K562 (cell line): ENCODE data around the gene PCBD1. TPM values are rescaled to one million over a fixed set of nuclear protein-coding genes. Genes with fewer than 3 reads are reported as not detected.

ENCODE experiments used
- ARID2 ChIP-seq: fragments of 450-650 bp; IDR thresholded peaks from 2 replicates; pipeline ENCODE4 v1.6.1; 2017; ENCODE audit warnings: antibody characterized with exemption, mild to moderate bottlenecking
- BACH1 ChIP-seq: fragments of 200-800 bp; sonication (Bioruptor generic); IDR thresholded peaks from 2 replicates; pipeline ENCODE4 v1.6.1; 2016; ENCODE audit warnings: missing genetic modification characterization, missing compliant biosample characterization
- BHLHE40 ChIP-seq: IDR thresholded peaks from 2 replicates; pipeline ENCODE4 v1.6.1; 2011; ENCODE audit warnings: low read length, improper control_type of control experiment
- CHAMP1 ChIP-seq: fragments of 450-650 bp; IDR thresholded peaks from 2 replicates; pipeline ENCODE4 v1.6.1; 2016; ENCODE audit warnings: mild to moderate bottlenecking
- CTCFL ChIP-seq: IDR thresholded peaks from 2 replicates; pipeline ENCODE4 v1.6.1; 2011; ENCODE audit warnings: borderline replicate concordance, low read depth, mild to moderate bottlenecking, moderate library complexity, low read length; ENCODE audit not compliant: insufficient read depth, poor library complexity, severe bottlenecking
- EP400 ChIP-seq: fragments of 450-650 bp; IDR thresholded peaks from 2 replicates; pipeline ENCODE4 v1.6.1; 2017; ENCODE audit warnings: antibody characterized with exemption, mild to moderate bottlenecking, moderate library complexity
- HDGF ChIP-seq: fragments of 450-650 bp; IDR thresholded peaks from 2 replicates; pipeline ENCODE4 v1.6.1; 2016
- ILF3 ChIP-seq: fragments of 450-650 bp; IDR thresholded peaks from 2 replicates; pipeline ENCODE4 v1.6.1; 2018; ENCODE audit warnings: antibody characterized with exemption, mild to moderate bottlenecking, moderate library complexity, borderline replicate concordance
- KDM1A ChIP-seq, 2 experiments: fragments of 450-650 bp; IDR thresholded peaks; 2 replicates each; pipeline ENCODE4 v1.6.1; 2016; ENCODE audit warnings: mild to moderate bottlenecking in 2 of 2
- MITF ChIP-seq: IDR thresholded peaks from 2 replicates; pipeline ENCODE4 v1.6.1; 2014; ENCODE audit warnings: antibody characterized with exemption
- MTA3 ChIP-seq: fragments of 450-650 bp; formaldehyde crosslinking; IDR thresholded peaks from 2 replicates; pipeline ENCODE4 v1.6.1; 2017; ENCODE audit warnings: mild to moderate bottlenecking, borderline replicate concordance
- MTF1 ChIP-seq: fragments of 250-450 bp; sonication (Bioruptor Pico); IDR thresholded peaks from 2 replicates; pipeline ENCODE4 v1.9.0; 2021; ENCODE audit warnings: moderate library complexity, mild to moderate bottlenecking, inconsistent platforms, borderline replicate concordance
- NFIX ChIP-seq: fragments of 250-450 bp; sonication (Bioruptor Pico); IDR thresholded peaks from 2 replicates; pipeline ENCODE4 v1.4.0; 2020; ENCODE audit warnings: low read depth, mild to moderate bottlenecking, moderate library complexity
- PBX2 ChIP-seq, 2 experiments: IDR thresholded peaks in 1 of 2; conservative IDR thresholded peaks in 1 of 2; 2 replicates each; pipeline ENCODE4 v1.6.1; 2016; ENCODE audit warnings: low read depth in 2 of 2, mild to moderate bottlenecking in 1 of 2, missing compliant biosample characterization in 1 of 2, missing genetic modification characterization in 1 of 2, moderate library complexity in 1 of 2
- RB1 ChIP-seq: fragments of 450-650 bp; IDR thresholded peaks from 2 replicates; pipeline ENCODE4 v1.6.1; 2017; ENCODE audit warnings: low read depth, mild to moderate bottlenecking
- SP1 ChIP-seq: sonication (generic); formaldehyde crosslinking; IDR thresholded peaks from 2 replicates; pipeline ENCODE4 v1.8.1; 2022; ENCODE audit warnings: mild to moderate bottlenecking, missing genetic modification reagents
- SRF ChIP-seq, 2 experiments: fragments of 250-450, 450-650 bp in 1 of 2; sonication (Bioruptor Pico) in 1 of 2; sonication (generic) in 1 of 2; formaldehyde crosslinking; IDR thresholded peaks; 2 replicates each; pipeline versions ENCODE4 v1.5.0 to v1.5.1; 2020 to 2022; ENCODE audit warnings: mild to moderate bottlenecking in 1 of 2, missing genetic modification reagents in 1 of 2
- STAG1 ChIP-seq: sonication (generic); formaldehyde crosslinking; IDR thresholded peaks from 2 replicates; pipeline ENCODE4 v1.5.0; 2020; ENCODE audit warnings: missing genetic modification reagents, borderline replicate concordance
- ZNF134 ChIP-seq: fragments of 250-450 bp; sonication (Bioruptor Pico); conservative IDR thresholded peaks from 2 replicates; pipeline ENCODE4 v1.4.0; 2020
- polyA plus RNA-seq, 8 experiments: library from polyadenylated mRNA; depleted of rRNA in 4 of 8; stranded (reverse) in 5 of 8; unstranded in 3 of 8; fragments of >200 nt; fragmentation: Nextera tagmentation in 2 of 8; fragmentation: Illumina TruSeq in 1 of 8; extraction: Ambion mirVana in 2 of 8; extraction: Trizol in 1 of 8; gene quantifications; 2 replicates each; pipeline versions ENCODE4 v1.2.1 to v1.2.3, GENCODE V29; 2011 to 2014; ENCODE audit warnings: inconsistent platforms in 1 of 8, missing spikeins in 1 of 8
- total RNA-seq, 7 experiments: library from RNA; depleted of rRNA in 6 of 7; stranded (reverse); fragments of >200 nt in 6 of 7; fragmentation: Illumina TruSeq in 2 of 7; extraction: Trizol in 2 of 7; gene quantifications; 2 replicates each; pipeline versions ENCODE4 v1.2.1 to v1.2.3, GENCODE V29; 2011 to 2021; ENCODE audit warnings: low replicate concordance in 1 of 7

Gene PCBD1
- total and polyA plus RNA-seq, 9 of the 15 experiments (the other 6 are each of a cell fraction or from before 2014, with no cell fraction given) = 14.6 to 109 (median 57.0) TPM

GRCh38 chr10:70880077-70880534 lies 8.3 kb downstream of the PCBD1 start (continued):
- TF ChIP-seq PBX2 (CRISPR knock-in tag; IDR thresholded peaks at IDR 0.05; ENCODE audit: low read depth) = no peak
- peak; percentile 66 for TF ChIP-seq PBX2 (tag; conservative IDR thresholded peaks at IDR 0.05; ENCODE audit: low read depth)
- peak; percentile 20 for TF ChIP-seq CTCFL
- no peak for TF ChIP-seq ILF3
- TF ChIP-seq ZNF134 (CRISPR knock-in tag) = no peak
- peak; percentile 33; the same call in 1 of the 2 replicates for TF ChIP-seq EP400
- TF ChIP-seq STAG1 = peak; percentile 96
- TF ChIP-seq MTA3 = 0 out of 2 replicates have a peak, but pooled peaks have one; percentile 19
- TF ChIP-seq CHAMP1 = 0 out of 2 replicates have a peak, but pooled peaks have one; percentile 2
- TF ChIP-seq BACH1 (tag) = 0 out of 2 replicates have a peak, but pooled peaks have one; percentile 24
- peak in 1 of 2 experiments; percentile 24; a peak in 1 of 4 replicates for TF ChIP-seq KDM1A (IDR thresholded peaks at IDR 0.05)
- TF ChIP-seq HDGF = peak; percentile 92
- TF ChIP-seq SP1 (CRISPR knock-in tag) = peak; percentile 33; the same call in 1 of the 2 replicates
- TF ChIP-seq NFIX (CRISPR knock-in tag) = no peak
- TF ChIP-seq BHLHE40 = peak; percentile 17; the same call in 1 of the 2 replicates
- peak; percentile 36; the same call in 1 of the 2 replicates for TF ChIP-seq RB1
- TF ChIP-seq MTF1 (CRISPR knock-in tag) = no peak
- peak in 1 of 2 experiments; percentile 40; a peak in 1 of 4 replicates for TF ChIP-seq SRF (CRISPR knock-in tag; IDR thresholded peaks at IDR 0.05)
- no peak for TF ChIP-seq MITF
- peak; percentile 96 for TF ChIP-seq ARID2
